HAP-1 (cell line): ENCODE results near the gene ANKRD35.
"Not testable (repeated sequence)": the region's sequence is repeated elsewhere in the genome, so short reads cannot be mapped to it uniquely, and the experiment has no call there.

Experiments
- DNase-seq, 2 experiments: peaks; one replicate each; pipeline ENCODE4 v3.0.0-alpha.2; 2016 to 2020; ENCODE audit warnings: low spot score in 2 of 2
- H3K27me3 ChIP-seq: fragments of 250-450 bp; sonication (Bioruptor Pico); 2 replicates; pipeline ENCODE4 v1.5.1; 2020; ENCODE audit warnings: low read depth, mild to moderate bottlenecking, moderate library complexity
- H3K36me3 ChIP-seq: fragments of 250-450 bp; sonication (Bioruptor Pico); replicated peaks from 2 replicates; pipeline ENCODE4 v1.5.1; 2020; ENCODE audit warnings: mild to moderate bottlenecking
- H3K4me1 ChIP-seq: fragments of 250-450 bp; sonication (Bioruptor Pico); 2 replicates; pipeline ENCODE4 v1.5.1; 2020; ENCODE audit warnings: mild to moderate bottlenecking
- H3K4me3 ChIP-seq: fragments of 250-450 bp; sonication (Bioruptor Pico); 2 replicates; pipeline ENCODE4 v1.5.1; 2020; ENCODE audit warnings: mild to moderate bottlenecking, moderate library complexity
- H3K9me3 ChIP-seq: fragments of 250-450 bp; sonication (Bioruptor Pico); 2 replicates; pipeline ENCODE4 v1.5.1; 2020; ENCODE audit warnings: mild to moderate bottlenecking, moderate library complexity
- in situ Hi-C: fragments of 300-500 bp; cut with MboI; formaldehyde crosslinking; loops from 3 replicates; pipeline ENCODE4 v1.14.3; 2020; ENCODE audit warnings: low sequenced_read_pairs, inconsistent platforms, mixed read lengths

Gene ANKRD35, protein sequence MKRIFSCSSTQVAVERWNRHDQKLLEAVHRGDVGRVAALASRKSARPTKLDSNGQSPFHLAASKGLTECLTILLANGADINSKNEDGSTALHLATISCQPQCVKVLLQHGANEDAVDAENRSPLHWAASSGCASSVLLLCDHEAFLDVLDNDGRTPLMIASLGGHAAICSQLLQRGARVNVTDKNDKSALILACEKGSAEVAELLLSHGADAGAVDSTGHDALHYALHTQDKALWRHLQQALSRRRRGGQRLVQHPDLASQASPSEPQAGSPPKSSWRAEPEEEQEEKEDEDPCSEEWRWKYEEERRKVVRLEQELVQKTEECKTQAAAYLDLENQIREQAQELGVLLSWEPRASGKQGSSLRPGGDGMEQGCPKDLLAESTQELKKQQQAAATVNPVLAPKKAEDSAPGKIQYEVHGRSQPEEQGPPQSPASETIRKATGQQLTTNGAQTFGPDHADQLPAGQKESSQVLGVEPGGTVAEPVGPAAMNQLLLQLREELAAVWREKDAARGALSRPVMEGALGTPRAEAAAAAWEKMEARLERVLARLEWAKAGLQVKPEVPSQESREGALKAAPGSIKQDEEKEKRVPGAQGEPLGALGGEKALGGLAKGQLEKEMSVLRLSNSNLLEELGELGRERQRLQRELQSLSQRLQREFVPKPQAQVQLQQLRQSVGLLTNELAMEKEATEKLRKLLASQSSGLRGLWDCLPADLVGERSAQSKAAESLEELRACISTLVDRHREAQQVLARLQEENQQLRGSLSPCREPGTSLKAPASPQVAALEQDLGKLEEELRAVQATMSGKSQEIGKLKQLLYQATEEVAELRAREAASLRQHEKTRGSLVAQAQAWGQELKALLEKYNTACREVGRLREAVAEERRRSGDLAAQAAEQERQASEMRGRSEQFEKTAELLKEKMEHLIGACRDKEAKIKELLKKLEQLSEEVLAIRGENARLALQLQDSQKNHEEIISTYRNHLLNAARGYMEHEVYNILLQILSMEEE

DNA sequence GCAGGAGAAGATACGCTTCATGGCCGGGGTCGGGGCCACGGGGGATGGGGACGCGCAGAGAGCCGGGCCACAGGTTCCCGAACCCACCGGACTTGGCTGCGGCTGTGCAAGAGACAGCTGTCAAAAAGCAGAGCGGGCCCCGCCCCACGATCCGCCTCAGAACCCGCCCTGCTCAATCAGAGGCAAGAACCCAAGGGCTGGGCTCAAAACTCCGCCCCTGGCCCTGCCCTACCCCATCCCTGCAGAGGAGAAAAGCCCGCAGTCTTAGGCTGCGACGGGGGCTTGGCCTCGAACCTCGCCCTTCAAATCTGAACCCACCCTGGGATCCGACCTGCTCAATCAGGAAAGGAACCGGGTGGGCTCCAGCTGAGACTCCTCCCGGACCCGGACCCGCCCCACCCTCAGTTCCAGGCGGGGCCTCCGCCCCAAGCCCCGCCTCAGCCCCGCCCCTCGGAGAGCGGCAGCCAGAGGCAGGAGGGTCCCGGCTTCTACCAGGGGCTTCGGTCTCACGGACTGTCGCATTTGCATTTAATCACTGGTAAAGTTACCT is at the start of gene ANKRD35:
TSS of gene ANKRD35 (minus strand) at position 129 of the 550 bp plus-strand sequence. CDS start at position 21, 108 bp downstream.
- peak; percentile 83 to 94 for DNase-seq
- in situ Hi-C loops = no loop called here
- H3K36me3 ChIP-seq = no peaks in the 10 kb centered on the region
- peaks cover 17% of the 10 kb centered on the region for H3K4me1 ChIP-seq
- H3K27me3 ChIP-seq = peaks cover 11% of the 10 kb centered on the region
- H3K4me3 ChIP-seq = peak within 1 kb of the TSS; percentile 56
- H3K9me3 ChIP-seq = no peaks in the 10 kb centered on the region

DNA sequence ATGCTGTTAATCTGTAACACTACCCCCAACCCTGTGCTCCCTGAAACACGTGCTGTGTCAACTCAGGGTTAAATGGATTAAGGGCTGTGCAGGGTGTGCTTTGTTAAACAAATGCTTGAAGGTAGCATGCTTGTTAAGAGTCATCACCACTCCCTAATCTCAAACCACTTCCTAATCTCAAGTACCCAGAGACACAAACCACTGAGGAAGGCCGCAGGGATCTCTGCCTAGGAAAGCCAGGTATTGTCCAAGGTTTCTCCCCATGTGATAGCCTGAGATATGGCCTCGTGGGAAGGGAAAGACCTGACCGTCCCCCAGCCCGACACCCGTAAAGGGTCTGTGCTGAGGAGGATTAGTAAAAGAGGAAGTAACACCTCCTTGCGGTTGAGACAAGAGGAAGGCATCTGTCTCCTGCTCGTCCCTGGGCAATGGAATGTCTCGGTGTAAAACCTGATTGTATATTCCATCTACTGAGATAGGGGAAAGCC is 46.9 kb upstream of the ANKRD35 start:
- H3K9me3 ChIP-seq, in situ Hi-C loops, H3K4me3 ChIP-seq, H3K27me3 ChIP-seq: not testable (repeated sequence)
- peak; percentile 38 to 58 for DNase-seq
- peaks cover 20% of the 10 kb centered on the region for H3K4me1 ChIP-seq
- H3K36me3 ChIP-seq = peaks cover 11% of the 10 kb centered on the region

DNA sequence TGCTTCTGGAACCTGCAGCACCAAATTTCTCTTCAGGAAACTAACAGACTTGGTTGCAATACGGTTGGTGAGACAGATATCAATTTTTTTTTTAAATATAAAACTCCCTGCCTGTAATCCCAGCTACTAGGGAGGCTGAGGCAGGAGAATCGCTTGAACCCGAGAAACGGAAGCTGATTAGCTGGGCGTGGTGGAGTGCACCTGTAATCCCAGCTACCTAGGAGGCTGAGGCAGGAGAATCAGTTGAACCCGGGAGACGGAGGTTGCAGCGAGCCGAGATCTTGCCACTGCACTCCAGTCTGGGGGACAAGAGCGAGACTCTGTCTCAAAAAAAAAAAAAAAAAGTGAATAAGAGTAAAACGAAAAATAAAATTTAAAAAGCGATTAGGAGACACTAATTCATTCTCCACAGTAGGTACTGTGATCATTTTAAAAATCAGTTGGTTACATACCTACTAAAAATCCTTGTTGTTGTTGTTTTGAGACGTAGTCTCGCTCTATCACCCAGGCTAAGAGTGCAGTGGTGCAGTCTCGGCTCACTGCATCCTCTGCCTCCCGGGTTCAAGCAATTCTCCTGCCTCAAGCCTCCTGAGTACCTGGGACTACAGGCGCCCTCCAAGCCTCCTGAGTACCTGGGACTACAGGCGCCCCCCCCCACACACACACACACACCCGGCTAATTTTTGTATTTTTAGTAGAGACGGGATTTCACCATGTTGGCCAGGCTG is 42.4 kb upstream of the ANKRD35 start:
- H3K9me3 ChIP-seq = no peaks in the 10 kb centered on the region
- peak overlapping the region; percentile 78 for H3K4me3 ChIP-seq
- H3K27me3 ChIP-seq = no peaks in the 10 kb centered on the region
- no peak for DNase-seq
- in situ Hi-C loops = loop anchor here (5.0 kb wide), 1 partner anchor 34 kb away; the partner anchor contains the start of genes ANKRD34A and POLR3GL
- H3K4me1 ChIP-seq = peaks cover 17% of the 10 kb centered on the region
- H3K36me3 ChIP-seq = peaks cover 8% of the 10 kb centered on the region

DNA sequence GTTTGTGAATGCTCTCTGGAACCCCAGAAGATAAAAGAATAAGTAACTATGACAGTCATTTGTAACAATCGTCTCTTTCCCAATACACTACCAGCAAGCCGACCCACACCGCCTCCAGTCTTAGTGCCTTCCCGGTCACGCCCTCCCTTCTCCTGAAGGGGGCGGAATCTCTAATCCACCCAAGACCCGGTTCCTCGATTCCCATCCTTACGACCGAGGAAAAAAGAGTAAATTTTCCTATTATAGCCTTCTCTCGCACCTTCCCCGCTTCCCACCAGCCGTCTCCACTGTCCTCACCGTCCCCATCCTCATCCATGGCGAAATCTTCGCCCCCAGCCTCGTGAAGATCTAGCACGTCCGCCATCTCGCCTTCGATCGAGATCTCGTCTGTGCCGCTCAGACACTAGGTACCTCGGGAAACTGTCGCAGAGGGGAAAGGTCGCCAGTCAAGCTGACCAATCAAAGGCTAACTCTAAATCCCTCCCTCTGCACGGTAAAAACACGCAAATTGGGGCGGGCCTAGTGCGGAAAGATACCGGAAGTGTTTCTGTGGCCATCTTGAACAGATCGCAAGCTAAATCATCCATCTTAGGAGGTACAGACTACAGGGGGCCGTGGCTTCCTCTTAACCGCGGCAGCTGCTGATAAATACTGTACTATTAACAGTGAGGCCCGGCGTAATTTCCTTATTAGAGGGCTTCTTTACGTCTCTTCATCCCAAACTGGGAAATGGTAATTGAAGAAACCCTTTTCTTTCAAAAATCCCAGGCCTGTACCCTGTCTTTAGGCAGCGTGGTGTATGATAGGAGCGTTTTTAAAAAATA is 41.6 kb upstream of the ANKRD35 start, which contains the start of gene RBM8A:
TSS of gene RBM8A (minus strand) at position 422 of the 824 bp plus-strand sequence. CDS start at position 364, 58 bp downstream.
- peaks cover 12% of the 10 kb centered on the region for H3K36me3 ChIP-seq
- DNase-seq = peak; percentile 96
- peak within 1 kb of the TSS; percentile 78 for H3K4me3 ChIP-seq
- in situ Hi-C loops = loop anchor here (5.0 kb wide), 1 partner anchor 35 kb away; the partner anchor contains the start of genes ANKRD34A and POLR3GL
- peaks cover 11% of the 10 kb centered on the region for H3K4me1 ChIP-seq
- H3K27me3 ChIP-seq = no peaks in the 10 kb centered on the region
- H3K9me3 ChIP-seq = no peaks in the 10 kb centered on the region

DNA sequence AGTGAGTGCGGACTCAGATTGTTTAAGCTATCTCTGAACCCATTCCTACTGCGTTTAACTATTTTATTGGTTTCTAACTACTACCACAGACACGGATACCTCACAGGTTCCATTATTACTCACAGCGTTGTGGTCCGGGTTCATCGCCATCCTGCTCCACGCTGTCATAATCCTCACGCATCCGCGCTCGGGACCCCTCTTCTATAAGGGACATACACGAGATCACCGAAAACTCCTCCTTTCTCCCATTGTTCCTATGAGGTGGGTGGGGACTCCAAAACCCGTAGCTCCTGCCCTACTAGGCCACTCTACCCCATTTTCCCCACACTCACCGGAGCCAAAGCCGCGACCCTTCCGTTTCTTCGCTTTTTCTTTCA is 41.0 kb upstream of the ANKRD35 start:
- no peaks in the 10 kb centered on the region for H3K27me3 ChIP-seq
- no peaks in the 10 kb centered on the region for H3K9me3 ChIP-seq
- peak overlapping the region; percentile 78 for H3K4me3 ChIP-seq
- H3K4me1 ChIP-seq = peaks cover 8% of the 10 kb centered on the region; the same call in 1 of the 2 replicates
- peak; percentile 38 to 62 for DNase-seq
- in situ Hi-C loops = loop anchor here (5.0 kb wide), 1 partner anchor 36 kb away; the partner anchor contains the start of genes ANKRD34A and POLR3GL
- H3K36me3 ChIP-seq = peaks cover 18% of the 10 kb centered on the region

GRCh38 chr1:145922266-145922665 is 36.6 kb upstream of the ANKRD35 start:
- Histone ChIP-seq H3K4me3 (no peak overlapping the region), H3K36me3 (peaks cover 20% of the 10 kb centered on the region), H3K9me3 (no peaks in the 10 kb centered on the region), H3K4me1 (peaks cover 13% of the 10 kb centered on the region), H3K27me3 (no peaks in the 10 kb centered on the region)
- in situ Hi-C loops = no loop called here
- no peak for DNase-seq

DNA sequence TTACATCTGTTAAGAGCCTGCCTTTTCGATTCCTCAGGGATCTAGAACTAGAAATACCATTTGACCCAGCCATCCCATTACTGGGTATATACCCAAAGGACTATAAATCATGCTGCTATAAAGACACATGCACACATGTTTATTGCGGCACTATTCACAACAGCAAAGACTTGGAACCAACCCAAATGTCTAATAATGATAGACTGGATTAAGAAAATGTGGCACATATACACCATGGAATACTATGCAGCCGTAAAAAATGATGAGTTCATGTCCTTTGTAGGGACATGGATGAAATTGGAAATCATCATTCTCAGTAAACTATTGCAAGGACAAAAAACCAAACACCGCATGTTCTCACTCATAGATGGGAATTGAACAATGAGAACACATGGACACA is 34.6 kb upstream of the ANKRD35 start:
- H3K27me3 ChIP-seq, DNase-seq, H3K4me3 ChIP-seq, H3K9me3 ChIP-seq, in situ Hi-C loops, H3K4me1 ChIP-seq: not testable (repeated sequence)
- H3K36me3 ChIP-seq = peaks cover 15% of the 10 kb centered on the region

DNA sequence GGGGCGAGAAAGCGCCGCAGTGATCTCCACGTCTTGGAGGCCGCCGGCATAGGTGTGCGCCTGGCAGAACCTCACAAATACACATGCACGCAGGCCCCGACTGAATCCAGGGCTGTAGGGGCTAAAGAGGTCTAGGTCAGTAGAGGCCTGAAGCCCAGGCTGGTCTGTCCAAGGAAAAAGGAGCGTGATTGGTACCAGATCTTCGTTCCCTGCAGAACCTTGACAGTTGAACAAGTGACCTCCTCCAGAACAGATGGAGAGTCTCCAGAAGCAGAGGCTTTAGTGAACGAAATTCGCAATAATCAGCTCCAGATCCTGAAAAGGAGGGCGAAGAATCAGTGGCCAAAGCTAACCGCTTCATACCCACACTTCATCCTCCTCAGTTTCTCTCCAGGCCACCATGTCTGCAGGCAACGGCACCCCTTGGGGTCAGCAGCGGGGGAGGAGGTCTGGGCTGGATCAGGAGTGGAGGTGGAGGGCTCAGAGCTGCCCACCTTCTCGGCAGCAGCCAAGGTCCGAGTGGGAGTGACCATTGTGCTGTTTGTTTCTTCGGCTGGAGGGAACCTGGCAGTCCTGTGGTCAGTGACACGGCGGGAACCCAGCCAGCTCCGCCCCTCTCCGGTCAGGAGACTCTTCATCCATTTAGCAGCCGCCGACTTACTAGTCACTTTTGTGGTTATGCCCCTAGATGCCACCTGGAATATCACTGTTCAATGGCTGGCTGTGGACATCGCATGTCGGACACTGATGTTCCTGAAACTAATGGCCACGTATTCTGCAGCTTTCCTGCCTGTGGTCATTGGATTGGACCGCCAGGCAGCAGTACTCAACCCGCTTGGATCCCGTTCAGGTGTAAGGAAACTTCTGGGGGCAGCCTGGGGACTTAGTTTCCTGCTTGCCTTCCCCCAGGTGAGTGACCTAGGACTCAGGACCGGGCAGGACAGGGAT is 33.6 kb upstream of the ANKRD35 start:
- Histone ChIP-seq H3K4me3 (peak overlapping the region; percentile 73), H3K4me1 (peaks cover 8% of the 10 kb centered on the region), H3K27me3 (no peaks in the 10 kb centered on the region), H3K9me3 (no peaks in the 10 kb centered on the region), H3K36me3 (peaks cover 15% of the 10 kb centered on the region)
- DNase-seq = peak in 1 of 2 experiments; percentile 55
- in situ Hi-C loops = no loop called here

DNA sequence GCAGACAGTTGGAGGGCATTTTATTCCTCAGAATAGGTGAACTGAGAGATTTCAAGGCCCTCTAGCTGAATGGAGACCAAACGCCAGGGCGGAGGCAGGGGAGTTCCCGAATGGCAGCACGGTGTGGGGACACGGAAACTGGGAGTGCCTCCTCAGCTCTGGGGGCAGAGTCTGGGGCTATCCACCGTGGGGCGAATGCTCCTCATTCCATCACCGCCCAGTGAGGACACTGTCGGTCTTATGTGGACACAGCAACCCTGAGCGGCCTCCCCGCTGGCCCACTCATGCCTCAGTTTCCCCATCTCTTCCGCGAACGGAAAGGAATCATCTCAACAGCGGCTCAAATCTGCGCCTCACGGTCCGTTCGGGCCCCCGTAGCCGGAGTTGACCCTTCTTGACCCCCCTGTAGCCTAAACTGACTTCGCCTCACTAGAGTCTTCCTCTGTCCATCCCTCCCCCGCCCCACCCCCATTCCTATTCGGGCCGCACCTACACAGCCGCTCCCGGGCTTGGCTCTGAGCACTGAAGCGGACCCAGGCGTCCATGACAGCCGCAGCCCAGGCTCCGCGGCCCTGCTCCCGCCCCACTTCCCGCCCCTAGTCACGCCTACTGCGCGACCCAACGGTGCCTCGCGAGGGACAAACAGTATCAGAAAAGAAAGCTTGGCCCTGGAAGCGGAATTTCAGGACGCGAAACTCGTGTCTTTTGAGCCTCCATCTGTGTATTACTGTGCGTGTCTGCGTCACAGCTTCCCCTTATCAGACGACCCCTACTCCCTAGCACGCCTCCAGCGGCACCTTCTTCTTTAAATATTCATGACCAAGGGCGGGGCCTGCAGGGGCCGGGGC is 32.7 kb upstream of the ANKRD35 start, which contains the start of gene PEX11B:
TSS of gene PEX11B (minus strand) at position 574 of the 848 bp plus-strand sequence. CDS start at position 545, 29 bp downstream.
- Histone ChIP-seq H3K9me3 (no peaks in the 10 kb centered on the region), H3K4me3 (peak within 1 kb of the TSS; percentile 73), H3K27me3 (no peaks in the 10 kb centered on the region), H3K36me3 (peaks cover 15% of the 10 kb centered on the region), H3K4me1 (peaks cover 8% of the 10 kb centered on the region)
- DNase-seq = peak; percentile 87 to 90
- in situ Hi-C loops = no loop called here

DNA sequence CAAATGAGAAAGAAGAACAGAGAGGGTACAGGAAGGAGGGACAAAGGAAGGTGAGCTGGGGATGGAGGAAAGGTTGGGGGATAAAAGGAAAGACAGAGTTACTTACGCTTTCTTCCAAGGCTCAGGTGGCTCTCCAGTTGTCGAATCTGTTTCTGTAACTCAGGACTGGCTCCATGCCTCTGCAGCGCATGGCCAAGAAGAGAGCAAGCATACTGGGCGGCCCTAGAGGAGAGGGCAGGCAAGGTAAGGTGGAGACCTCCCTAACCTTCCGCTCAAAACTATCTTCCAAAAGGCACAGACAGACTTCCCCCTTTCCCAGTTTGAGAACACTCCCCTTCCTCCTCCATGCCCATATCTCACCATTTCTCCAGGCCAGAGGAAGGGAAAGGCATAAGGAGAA is 31.9 kb upstream of the ANKRD35 start:
- peak overlapping the region; percentile 73 for H3K4me3 ChIP-seq
- H3K36me3 ChIP-seq = peaks cover 14% of the 10 kb centered on the region
- in situ Hi-C loops = no loop called here
- no peak for DNase-seq
- no peaks in the 10 kb centered on the region for H3K27me3 ChIP-seq
- no peaks in the 10 kb centered on the region for H3K9me3 ChIP-seq
- H3K4me1 ChIP-seq = peaks cover 8% of the 10 kb centered on the region
